ENCODE results near the gene GIMAP4. TPM values are rescaled to one million over a fixed set of nuclear protein-coding genes. Genes with fewer than 3 reads are reported as not detected.

GIMAP4 gene
- not detected in 5 replicates for total RNA-seq (2022; extraction: Qiagen RNA extraction)

DNA sequence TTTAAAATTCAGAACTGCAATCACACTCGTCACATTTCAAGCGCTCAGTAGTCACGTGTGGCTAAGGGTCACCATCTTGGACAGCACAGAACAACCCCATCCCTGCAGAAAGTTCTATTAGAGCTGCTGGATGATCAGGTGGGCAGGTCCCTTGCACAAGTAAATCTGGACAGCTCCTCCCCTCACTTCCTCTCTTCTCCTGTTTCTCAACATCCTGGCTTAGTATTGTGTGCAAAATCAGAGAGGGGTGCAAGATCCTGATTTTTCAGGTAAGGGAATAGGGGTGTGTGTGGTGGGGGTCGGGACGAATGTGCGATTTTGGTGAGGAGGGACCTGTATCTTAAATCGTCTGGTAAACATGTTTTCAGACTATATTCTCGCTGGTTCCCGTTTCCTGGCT is at the start of gene GIMAP4:
GIMAP4 (plus strand) TSS at position 222 of the 400 bp plus-strand sequence. CDS start 2,512 bp downstream, outside the sequence.

Other genes with a start within 250 kb of the GIMAP4 start
- 0.05 to 0.22 TPM (median 0.06 TPM) in 5 replicates for gene LRRC61, start 244.0 kb upstream of the GIMAP4 start, total RNA-seq (2022; extraction: Qiagen RNA extraction)
- 0.02 to 0.26 TPM (median 0.14 TPM) in 3 of 5 replicates, not detected in the others for gene ACTR3C, start 243.8 kb upstream of the GIMAP4 start, total RNA-seq (2022; extraction: Qiagen RNA extraction)
- gene RARRES2, start 225.8 kb upstream of the GIMAP4 start, total RNA-seq (2022; extraction: Qiagen RNA extraction): 0.28 TPM in 1 of 5 replicates, not detected in the others
- 62.7 to 82.7 TPM (median 76.0 TPM) in 5 replicates for gene REPIN1, start 198.6 kb upstream of the GIMAP4 start, total RNA-seq (2022; extraction: Qiagen RNA extraction)
- 3.7 to 6.8 TPM (median 4.9 TPM) in 5 replicates for gene ZNF775, start 188.1 kb upstream of the GIMAP4 start, total RNA-seq (2022; extraction: Qiagen RNA extraction)
- not detected in 5 replicates for gene GIMAP8, start 116.8 kb upstream of the GIMAP4 start, total RNA-seq (2022; extraction: Qiagen RNA extraction)
- gene GIMAP7, start 52.5 kb upstream of the GIMAP4 start, total RNA-seq (2022; extraction: Qiagen RNA extraction): not detected in 5 replicates
- gene GIMAP6, start 65.0 kb downstream of the GIMAP4 start, total RNA-seq (2022; extraction: Qiagen RNA extraction): not detected in 5 replicates
- not detected in 5 replicates for gene GIMAP2, start 118.3 kb downstream of the GIMAP4 start, total RNA-seq (2022; extraction: Qiagen RNA extraction)
- not detected in 5 replicates for gene GIMAP1, start 149.2 kb downstream of the GIMAP4 start, total RNA-seq (2022; extraction: Qiagen RNA extraction)
- 0.09 TPM in 2 of 5 replicates, not detected in the others for gene GIMAP5, start 170.0 kb downstream of the GIMAP4 start, total RNA-seq (2022; extraction: Qiagen RNA extraction)
- 0.12 to 0.22 TPM (median 0.14 TPM) in 3 of 5 replicates, not detected in the others for gene TMEM176B, start 233.0 kb downstream of the GIMAP4 start, total RNA-seq (2022; extraction: Qiagen RNA extraction)
- 0.09 TPM in 1 of 5 replicates, not detected in the others for gene TMEM176A, start 233.4 kb downstream of the GIMAP4 start, total RNA-seq (2022; extraction: Qiagen RNA extraction)